ENCODE measurements around the gene PLCB2.

The PLCB2 gene

DNA sequence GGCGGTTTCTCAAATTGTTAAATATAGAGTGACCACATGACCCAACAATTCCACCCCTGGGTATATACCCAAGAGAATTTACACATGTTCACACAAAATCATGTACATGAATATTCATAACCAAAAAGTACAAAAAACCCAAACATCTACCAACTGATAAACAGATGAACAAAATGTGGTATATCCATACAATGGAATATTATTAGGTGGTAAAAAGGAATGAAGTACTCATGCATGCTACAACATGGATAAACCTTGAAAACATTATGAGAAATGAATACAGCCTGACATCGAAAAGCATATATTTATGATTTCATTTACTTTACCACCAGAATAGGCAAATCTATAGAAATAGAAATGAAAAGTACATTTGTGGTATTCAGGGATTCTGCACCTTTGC, 7.4 kb downstream of the PLCB2 start:
- Histone ChIP-seq H3K27me3 (ENCODE audit: insufficient read depth, insufficient read length) (no peaks in the 10 kb centered on the region), H3K4me3 (ENCODE audit: insufficient read length, low read depth) (no peak overlapping the region), H3K4me1 (ENCODE audit: insufficient read depth, insufficient read length) (peaks cover 11% of the 10 kb centered on the region), H3K9ac (ENCODE audit: insufficient read length, low read depth) (no peak overlapping the region), H3K9me3 (ENCODE audit: insufficient read depth, low read length) (peaks cover 7% of the 10 kb centered on the region; the same call in 1 of the 2 replicates), H3K36me3 (ENCODE audit: insufficient read depth, insufficient read length, low read length) (no peaks in the 10 kb centered on the region)
- DNase-seq (ENCODE audit: low read depth, low spot score): no peak
- TF ChIP-seq ZNF274 (IDR thresholded peaks at IDR 0.05; ENCODE audit: low read depth, low read length) (no peak), YY1 (IDR thresholded peaks at IDR 0.05; ENCODE audit: insufficient read depth, insufficient read length) (no peak), SUZ12 (IDR thresholded peaks at IDR 0.05; ENCODE audit: extremely low read depth, insufficient read depth, insufficient read length) (no peak)

DNA sequence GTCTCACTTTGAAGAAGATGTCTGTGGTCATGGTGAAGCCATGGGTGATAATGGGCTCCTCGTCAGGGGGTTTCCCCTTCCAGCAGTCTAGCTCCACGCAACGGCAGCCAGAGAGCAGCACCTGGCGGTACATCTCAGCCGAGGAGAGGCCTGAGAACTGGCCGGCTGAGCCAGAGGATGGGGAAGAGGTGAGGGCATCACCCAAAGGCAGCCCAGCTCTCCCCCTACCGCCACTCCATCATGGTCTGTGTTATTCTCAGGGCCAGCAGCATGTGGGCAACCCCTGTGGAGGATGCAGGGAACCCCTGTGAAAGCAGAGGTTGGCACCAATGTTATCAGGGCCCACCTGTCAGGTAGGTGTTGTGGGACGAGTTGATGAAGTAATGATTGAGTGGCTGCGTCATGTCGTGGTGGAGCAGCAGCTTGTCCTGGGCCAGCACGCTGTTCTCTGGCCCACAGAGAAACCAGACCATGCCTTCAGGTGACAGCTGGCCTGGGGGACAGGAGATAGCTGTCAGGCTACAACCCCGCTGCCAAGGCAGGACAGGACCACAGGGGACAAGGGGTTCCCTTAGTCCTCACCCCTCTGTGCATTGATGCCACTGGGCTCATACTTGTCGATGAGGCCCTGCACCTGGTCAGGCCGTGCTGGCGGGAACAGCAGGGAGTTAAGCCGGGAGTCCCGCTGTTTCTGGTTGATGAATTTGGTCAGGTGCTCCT, 9.4 kb downstream of the PLCB2 start:
- Histone ChIP-seq H3K27me3 (ENCODE audit: insufficient read depth, insufficient read length) (peaks cover under 1% of the 10 kb centered on the region), H3K9ac (ENCODE audit: insufficient read length, low read depth) (no peak overlapping the region), H3K4me3 (ENCODE audit: insufficient read length, low read depth) (no peak overlapping the region), H3K4me1 (ENCODE audit: insufficient read depth, insufficient read length) (peaks cover 14% of the 10 kb centered on the region), H3K36me3 (ENCODE audit: insufficient read depth, insufficient read length, low read length) (no peaks in the 10 kb centered on the region), H3K9me3 (ENCODE audit: insufficient read depth, low read length) (peaks cover 7% of the 10 kb centered on the region; the same call in 1 of the 2 replicates)
- TF ChIP-seq SUZ12 (IDR thresholded peaks at IDR 0.05; ENCODE audit: extremely low read depth, insufficient read depth, insufficient read length) (no peak), ZNF274 (IDR thresholded peaks at IDR 0.05; ENCODE audit: low read depth, low read length) (no peak), YY1 (IDR thresholded peaks at IDR 0.05; ENCODE audit: insufficient read depth, insufficient read length) (no peak)
- DNase-seq (ENCODE audit: low read depth, low spot score): no peak

DNA sequence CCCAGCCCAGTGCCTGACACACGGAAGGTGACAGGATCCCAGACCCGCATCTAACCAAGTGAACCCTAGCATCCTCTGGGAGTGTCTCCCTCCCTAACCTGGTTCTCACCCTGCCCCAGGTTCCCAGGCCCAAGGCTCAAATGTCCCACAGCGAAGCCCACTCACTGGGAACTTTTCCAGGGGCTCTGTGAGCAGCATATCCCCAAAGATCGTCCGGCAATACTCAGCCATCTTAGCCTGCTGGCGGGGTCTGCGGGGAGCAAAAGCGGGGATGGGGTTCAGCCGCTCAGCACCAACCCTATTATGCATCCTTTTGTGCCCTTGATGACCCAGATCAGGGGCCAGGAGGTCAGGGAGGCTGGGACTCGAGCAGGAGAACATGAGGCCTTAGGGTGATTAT, 10.4 kb downstream of the PLCB2 start:
- DNase-seq (ENCODE audit: low read depth, low spot score): no peak
- TF ChIP-seq ZNF274 (IDR thresholded peaks at IDR 0.05; ENCODE audit: low read depth, low read length) (no peak), YY1 (IDR thresholded peaks at IDR 0.05; ENCODE audit: insufficient read depth, insufficient read length) (no peak), SUZ12 (IDR thresholded peaks at IDR 0.05; ENCODE audit: extremely low read depth, insufficient read depth, insufficient read length) (no peak)
- no peak overlapping the region for H3K9ac ChIP-seq (ENCODE audit: insufficient read length, low read depth)
- H3K27me3 ChIP-seq (ENCODE audit: insufficient read depth, insufficient read length): peaks cover 11% of the 10 kb centered on the region
- peaks cover 7% of the 10 kb centered on the region; the same call in 1 of the 2 replicates for H3K9me3 ChIP-seq (ENCODE audit: insufficient read depth, low read length)
- peaks cover 11% of the 10 kb centered on the region for H3K4me1 ChIP-seq (ENCODE audit: insufficient read depth, insufficient read length)
- no peak overlapping the region for H3K4me3 ChIP-seq (ENCODE audit: insufficient read length, low read depth)
- H3K36me3 ChIP-seq (ENCODE audit: insufficient read depth, insufficient read length, low read length): no peaks in the 10 kb centered on the region

DNA sequence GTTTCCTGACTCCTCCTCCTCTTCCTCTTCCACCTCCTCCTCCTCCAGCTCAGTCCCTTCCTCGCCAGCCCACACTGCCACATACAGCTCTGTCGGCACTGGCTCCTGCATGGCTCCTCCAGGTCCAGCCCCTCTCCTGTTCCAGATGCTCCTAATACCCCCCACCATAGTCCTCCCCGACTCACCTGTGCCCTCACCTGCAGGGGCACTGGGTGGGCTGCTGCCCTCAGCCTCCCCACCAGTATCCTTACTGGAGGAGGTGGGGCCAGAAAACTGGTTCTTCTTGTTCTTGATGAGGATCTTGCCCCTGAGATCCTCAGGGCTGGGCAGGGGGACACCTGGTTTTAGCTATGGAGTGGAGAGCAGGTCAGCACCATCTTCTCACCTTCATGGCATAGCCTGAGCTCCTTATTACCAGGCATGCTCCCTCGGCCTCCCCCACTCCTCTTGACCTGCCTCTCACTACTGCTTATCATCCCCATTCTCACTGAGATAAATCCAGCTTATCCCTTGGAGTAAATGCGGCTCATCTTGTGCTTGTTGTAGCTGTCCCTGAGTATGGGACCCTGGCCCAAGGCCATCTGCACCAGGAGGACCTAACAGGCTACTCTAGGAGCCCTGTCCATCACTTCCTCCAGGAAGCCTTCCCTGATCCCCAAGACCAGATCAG, 11.0 kb downstream of the PLCB2 start:
- peaks cover 7% of the 10 kb centered on the region; the same call in 1 of the 2 replicates for H3K9me3 ChIP-seq (ENCODE audit: insufficient read depth, low read length)
- H3K9ac ChIP-seq (ENCODE audit: insufficient read length, low read depth): no peak overlapping the region
- no peak for DNase-seq (ENCODE audit: low read depth, low spot score)
- H3K4me1 ChIP-seq (ENCODE audit: insufficient read depth, insufficient read length): peaks cover 7% of the 10 kb centered on the region
- TF ChIP-seq ZNF274 (IDR thresholded peaks at IDR 0.05; ENCODE audit: low read depth, low read length): no peak
- TF ChIP-seq SUZ12 (IDR thresholded peaks at IDR 0.05; ENCODE audit: extremely low read depth, insufficient read depth, insufficient read length): no peak
- H3K27me3 ChIP-seq (ENCODE audit: insufficient read depth, insufficient read length): peaks cover 17% of the 10 kb centered on the region
- no peaks in the 10 kb centered on the region for H3K36me3 ChIP-seq (ENCODE audit: insufficient read depth, insufficient read length, low read length)
- no peak overlapping the region for H3K4me3 ChIP-seq (ENCODE audit: insufficient read length, low read depth)

DNA sequence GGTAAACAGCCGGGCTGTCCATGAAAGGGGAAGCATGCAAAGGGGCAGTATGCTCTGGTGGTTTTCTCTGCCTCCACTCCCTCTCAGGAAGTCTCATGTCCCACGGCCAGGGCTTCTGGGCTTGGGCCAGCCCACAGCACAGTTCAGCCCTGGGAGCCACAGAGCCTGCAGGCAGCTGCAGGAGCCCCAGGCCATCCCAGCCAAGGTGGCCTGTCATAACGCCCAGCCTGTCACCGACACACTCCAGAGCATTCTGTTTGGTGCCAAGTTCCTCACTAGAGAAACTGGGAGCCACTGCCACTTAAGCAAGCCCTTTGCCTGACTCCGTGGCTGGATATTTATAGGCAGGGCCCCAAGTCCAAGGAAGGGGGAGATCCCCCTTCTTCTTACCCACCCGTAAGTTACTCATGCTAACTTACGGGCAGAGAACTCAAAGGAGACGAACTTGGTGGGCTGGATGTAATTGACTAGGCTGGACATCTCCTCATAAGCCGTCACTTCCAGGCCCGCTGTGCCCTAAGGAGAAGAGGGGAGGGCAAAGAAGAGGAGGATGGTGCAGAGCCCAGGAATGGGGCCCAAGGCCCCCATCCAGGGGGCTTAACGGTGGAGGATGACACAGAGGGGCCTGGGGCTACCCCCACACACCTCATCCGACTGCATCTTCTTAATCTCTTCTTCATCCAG, 11.7 kb downstream of the PLCB2 start:
- H3K36me3 ChIP-seq (ENCODE audit: insufficient read depth, insufficient read length, low read length): no peaks in the 10 kb centered on the region
- H3K27me3 ChIP-seq (ENCODE audit: insufficient read depth, insufficient read length): peaks cover 20% of the 10 kb centered on the region
- H3K9ac ChIP-seq (ENCODE audit: insufficient read length, low read depth): peak overlapping the region; percentile 17
- TF ChIP-seq ZNF274 (IDR thresholded peaks at IDR 0.05; ENCODE audit: low read depth, low read length): no peak
- TF ChIP-seq SUZ12 (IDR thresholded peaks at IDR 0.05; ENCODE audit: extremely low read depth, insufficient read depth, insufficient read length): no peak
- TF ChIP-seq YY1 (IDR thresholded peaks at IDR 0.05; ENCODE audit: insufficient read depth, insufficient read length): no peak
- DNase-seq (ENCODE audit: low read depth, low spot score): no peak
- H3K4me1 ChIP-seq (ENCODE audit: insufficient read depth, insufficient read length): peaks cover 7% of the 10 kb centered on the region
- peaks cover 7% of the 10 kb centered on the region; the same call in 1 of the 2 replicates for H3K9me3 ChIP-seq (ENCODE audit: insufficient read depth, low read length)
- no peak overlapping the region for H3K4me3 ChIP-seq (ENCODE audit: insufficient read length, low read depth)

DNA sequence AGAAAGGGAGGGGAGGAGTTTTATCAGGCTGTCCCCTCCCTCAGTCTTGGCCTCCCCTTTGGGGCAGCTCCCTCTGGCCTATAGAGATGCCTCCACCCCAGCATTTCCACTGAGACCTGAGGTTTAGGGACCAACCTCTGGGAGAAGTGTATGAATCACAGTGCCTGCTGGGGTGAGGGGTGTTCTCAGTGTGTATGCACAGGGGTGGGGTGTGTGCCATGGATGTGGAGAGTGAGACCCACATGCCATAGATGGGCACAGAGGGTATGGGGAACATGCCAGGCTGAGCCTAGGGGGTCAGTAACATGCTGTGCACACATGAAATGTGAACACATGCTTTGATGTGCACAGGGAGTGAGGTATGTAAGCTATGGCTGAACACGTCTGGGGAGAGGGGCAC, 12.4 kb downstream of the PLCB2 start:
- no peaks in the 10 kb centered on the region for H3K36me3 ChIP-seq (ENCODE audit: insufficient read depth, insufficient read length, low read length)

More for the DNA sequence above, 12.4 kb downstream of the PLCB2 start:
- Histone ChIP-seq H3K4me3 (ENCODE audit: insufficient read length, low read depth) (no peak overlapping the region), H3K4me1 (ENCODE audit: insufficient read depth, insufficient read length) (peaks cover 4% of the 10 kb centered on the region), H3K27me3 (ENCODE audit: insufficient read depth, insufficient read length) (peaks cover 22% of the 10 kb centered on the region), H3K9ac (ENCODE audit: insufficient read length, low read depth) (no peak overlapping the region), H3K9me3 (ENCODE audit: insufficient read depth, low read length) (peaks cover 5% of the 10 kb centered on the region; the same call in 1 of the 2 replicates)
- DNase-seq (ENCODE audit: low read depth, low spot score): no peak
- TF ChIP-seq ZNF274 (IDR thresholded peaks at IDR 0.05; ENCODE audit: low read depth, low read length) (no peak), YY1 (IDR thresholded peaks at IDR 0.05; ENCODE audit: insufficient read depth, insufficient read length) (no peak), SUZ12 (IDR thresholded peaks at IDR 0.05; ENCODE audit: extremely low read depth, insufficient read depth, insufficient read length) (no peak)
